ENCODE measurements around the gene ZNF140.
A peak's percentile ranks its signal among the peaks of the same experiment; 100 is the strongest.

The ZNF140 gene

DNA sequence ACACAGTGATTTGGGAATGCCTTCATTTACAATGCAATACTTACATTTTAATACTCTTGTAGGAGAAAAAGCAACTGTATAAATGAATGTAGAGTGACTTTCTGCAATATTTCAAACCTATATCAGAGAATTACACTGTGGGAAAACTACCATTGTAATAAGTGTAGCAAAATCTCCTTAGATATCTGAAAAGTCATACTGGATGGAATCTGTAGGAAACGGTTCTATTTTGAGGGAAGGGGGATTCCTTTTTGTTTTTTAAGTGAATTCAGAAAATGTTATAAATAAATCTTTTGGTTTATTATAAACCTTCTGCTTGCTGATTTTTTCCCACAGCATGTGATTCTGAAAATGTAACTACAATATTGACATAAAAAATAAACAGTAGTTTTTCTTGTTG lies 26.4 kb downstream of the ZNF140 start:
- peaks cover 72% of the 10 kb centered on the region for H3K36me3 Mint-ChIP-seq
- H3K27me3 Mint-ChIP-seq, result no peaks in the 10 kb centered on the region
- no peak overlapping the region for H3K27ac Mint-ChIP-seq
- H3K9me3 Mint-ChIP-seq, result peaks cover 17% of the 10 kb centered on the region
- no peak overlapping the region for H3K4me3 Mint-ChIP-seq
- peaks cover 4% of the 10 kb centered on the region for H3K4me1 Mint-ChIP-seq

DNA sequence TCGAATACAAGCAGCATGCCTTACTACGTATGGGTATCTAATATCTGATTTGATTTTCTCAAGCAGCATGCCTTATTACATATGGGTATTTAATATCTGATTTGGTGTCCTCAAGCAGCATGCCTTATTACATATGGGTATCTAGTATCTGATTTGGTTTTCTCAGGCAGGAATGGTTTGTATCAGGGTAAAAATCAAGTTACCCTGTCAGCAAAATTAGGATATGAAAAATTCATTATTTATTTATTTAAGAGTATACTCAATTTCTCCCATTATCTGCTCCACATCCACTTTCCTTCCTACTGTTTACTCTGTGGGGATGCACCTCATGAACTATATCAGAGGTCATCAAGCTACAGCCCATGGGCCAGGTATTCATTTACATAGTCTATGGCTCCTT lies 27.4 kb downstream of the ZNF140 start:
- Mint-ChIP-seq H3K4me3 (no peak overlapping the region), H3K27me3 (no peaks in the 10 kb centered on the region), H3K9me3 (peaks cover 17% of the 10 kb centered on the region), H3K36me3 (peaks cover 69% of the 10 kb centered on the region), H3K27ac (no peak overlapping the region), H3K4me1 (peaks cover 4% of the 10 kb centered on the region)

DNA sequence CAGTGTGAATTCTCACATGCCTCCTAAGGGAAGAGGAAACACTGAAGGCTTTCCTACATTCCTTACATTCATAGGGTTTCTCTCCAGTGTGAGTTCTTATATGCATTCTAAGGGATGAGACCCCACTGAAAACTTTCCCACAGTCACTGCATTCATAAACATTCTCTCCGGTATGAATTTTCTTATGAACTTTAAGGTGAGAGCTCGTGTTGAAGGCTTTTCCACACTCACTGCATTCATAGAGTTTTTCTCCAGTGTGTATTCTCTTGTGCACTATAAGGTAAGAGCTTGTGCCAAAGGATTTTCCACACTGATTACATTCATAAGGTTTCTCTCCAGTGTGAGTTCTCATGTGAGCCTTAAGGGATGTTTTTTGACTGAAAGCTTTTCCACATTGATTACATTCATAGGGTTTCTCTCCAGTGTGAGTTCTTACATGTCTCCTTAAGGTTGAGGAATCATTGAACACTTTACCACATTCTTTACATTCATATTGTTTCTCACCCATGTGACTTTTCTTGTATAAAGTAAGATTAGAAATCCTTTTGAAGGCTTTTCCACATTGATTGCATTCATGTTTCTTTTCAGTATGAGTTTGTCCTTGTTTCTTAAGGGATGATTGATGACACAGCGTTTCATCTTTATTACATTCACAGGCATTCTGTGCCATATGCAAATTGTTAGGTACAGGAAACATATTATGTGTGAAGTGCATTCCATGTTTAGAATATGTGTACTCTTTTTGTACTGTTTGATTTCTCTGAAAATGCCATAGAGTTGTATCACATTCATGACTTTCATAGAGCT lies 39.9 kb downstream of the ZNF140 start:
- no peak overlapping the region for H3K4me3 Mint-ChIP-seq
- H3K27me3 Mint-ChIP-seq, result no peaks in the 10 kb centered on the region
- peaks cover 62% of the 10 kb centered on the region for H3K36me3 Mint-ChIP-seq
- peaks cover 13% of the 10 kb centered on the region for H3K9me3 Mint-ChIP-seq
- no peaks in the 10 kb centered on the region for H3K4me1 Mint-ChIP-seq
- H3K27ac Mint-ChIP-seq, result no peak overlapping the region

DNA sequence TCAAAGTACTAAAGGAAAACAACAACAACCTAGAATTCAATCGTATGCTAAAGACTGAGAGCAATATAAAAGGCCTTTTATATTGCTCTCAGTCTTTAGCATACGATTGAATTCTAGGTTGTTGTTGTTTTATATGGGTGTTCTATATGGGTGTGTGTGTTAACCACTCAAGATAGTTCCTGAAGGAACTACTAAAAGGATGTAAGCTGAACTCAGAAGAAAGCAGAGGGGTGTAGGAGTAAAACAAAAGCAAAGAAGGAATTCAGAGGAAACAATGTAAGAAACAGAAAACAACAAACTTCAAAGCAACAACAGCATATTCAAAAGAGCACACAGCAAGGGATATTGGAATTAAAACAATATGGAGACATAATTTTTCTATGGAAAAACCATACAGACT lies 44.0 kb downstream of the ZNF140 start:
- H3K4me3 Mint-ChIP-seq, result no peak overlapping the region
- H3K9me3 Mint-ChIP-seq, result peaks cover 12% of the 10 kb centered on the region
- no peaks in the 10 kb centered on the region for H3K27me3 Mint-ChIP-seq
- H3K36me3 Mint-ChIP-seq, result peaks cover 56% of the 10 kb centered on the region
- H3K27ac Mint-ChIP-seq, result no peak overlapping the region
- H3K4me1 Mint-ChIP-seq, result peaks cover 14% of the 10 kb centered on the region

DNA sequence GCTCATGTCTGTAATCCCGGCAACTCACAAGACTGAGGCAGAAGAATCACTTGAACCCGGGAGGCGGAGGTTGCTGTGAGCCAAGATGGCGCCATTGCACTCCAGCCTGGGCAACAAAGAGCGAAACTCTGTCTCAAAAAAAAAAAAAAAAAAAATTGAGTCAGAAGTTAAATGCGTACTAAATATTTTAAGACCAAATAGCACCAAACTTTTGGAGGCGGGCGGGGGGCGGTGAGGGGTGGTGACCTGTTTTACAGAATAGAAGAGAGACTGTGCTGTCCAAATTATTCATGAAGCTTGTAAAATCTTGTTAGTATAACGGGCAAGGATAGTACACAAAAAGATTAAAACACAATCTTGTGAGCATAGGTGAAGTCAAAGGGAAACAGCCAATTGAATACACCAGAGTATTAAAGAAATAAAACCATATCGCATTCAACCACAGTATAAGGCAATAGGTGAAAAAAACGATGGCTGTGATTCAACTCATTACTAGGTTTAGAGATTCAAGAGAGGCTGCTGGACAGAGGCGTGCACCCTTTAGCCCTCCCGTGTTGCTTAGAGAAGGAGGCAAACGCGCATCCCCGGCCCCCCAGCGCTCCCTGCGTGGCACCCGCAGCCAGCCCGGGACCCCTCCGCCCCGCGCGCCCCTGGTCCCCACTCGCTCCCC lies 48.8 kb downstream of the ZNF140 start:
- H3K4me1 Mint-ChIP-seq, result peaks cover 28% of the 10 kb centered on the region
- H3K27me3 Mint-ChIP-seq, result no peaks in the 10 kb centered on the region
- H3K36me3 Mint-ChIP-seq, result peaks cover 52% of the 10 kb centered on the region
- peak overlapping the region; percentile 94 for H3K4me3 Mint-ChIP-seq
- H3K27ac Mint-ChIP-seq, result peak overlapping the region; percentile 65
- H3K9me3 Mint-ChIP-seq, result peaks cover 20% of the 10 kb centered on the region

DNA sequence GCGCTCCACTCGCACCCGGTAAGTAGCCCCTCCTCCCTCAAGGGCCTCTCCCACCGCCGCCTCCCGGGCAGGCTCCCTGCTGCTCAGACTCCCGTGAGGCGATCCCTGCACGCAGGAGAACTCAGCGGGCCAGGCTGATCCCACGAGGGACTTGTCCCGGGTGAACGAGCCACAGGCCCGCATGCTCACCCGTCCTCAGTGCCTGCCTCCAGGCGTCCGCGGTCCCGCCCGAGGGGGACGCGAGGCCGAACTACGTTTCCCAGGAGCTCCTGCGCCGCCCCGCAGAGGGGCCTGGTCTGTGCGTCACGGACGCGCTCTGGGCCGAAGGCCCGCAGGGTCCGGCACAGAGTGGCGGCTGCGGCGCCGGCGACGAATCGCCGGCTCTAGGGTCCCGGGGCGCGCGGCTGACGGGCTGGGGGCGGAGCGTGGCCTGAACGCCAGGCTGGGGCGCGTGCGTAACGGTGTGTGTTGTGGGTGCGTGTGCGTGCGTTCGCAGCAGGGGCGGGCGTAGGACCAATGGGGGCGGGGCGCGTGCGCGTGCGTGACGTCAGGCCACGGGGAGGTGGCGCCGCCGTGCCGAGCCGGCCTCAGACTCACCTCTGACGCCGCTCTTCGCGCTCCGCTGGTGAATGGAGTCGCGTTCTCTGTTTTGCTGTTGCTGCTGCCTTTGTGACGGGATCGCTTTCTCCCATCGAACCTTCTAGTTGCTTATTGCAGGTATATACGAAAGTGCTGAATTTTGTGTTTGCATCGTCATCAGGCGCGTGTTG lies 49.5 kb downstream of the ZNF140 start, which contains the start of the genes ZNF10 and ZNF891:
Gene ZNF10, plus strand, starts transcription at position 590 of the 770 bp plus-strand sequence. CDS start 13,866 bp downstream, outside the sequence.
Gene ZNF891, minus strand, starts transcription at position 237 of the 770 bp plus-strand sequence. CDS start 8,356 bp downstream, outside the sequence.
- Mint-ChIP-seq H3K4me3 (peak within 1 kb of the TSS; percentile 94), H3K27me3 (no peaks in the 10 kb centered on the region), H3K4me1 (peaks cover 28% of the 10 kb centered on the region), H3K27ac (peak within 1 kb of the TSS; percentile 95), H3K9me3 (peaks cover 23% of the 10 kb centered on the region), H3K36me3 (peaks cover 54% of the 10 kb centered on the region)

DNA sequence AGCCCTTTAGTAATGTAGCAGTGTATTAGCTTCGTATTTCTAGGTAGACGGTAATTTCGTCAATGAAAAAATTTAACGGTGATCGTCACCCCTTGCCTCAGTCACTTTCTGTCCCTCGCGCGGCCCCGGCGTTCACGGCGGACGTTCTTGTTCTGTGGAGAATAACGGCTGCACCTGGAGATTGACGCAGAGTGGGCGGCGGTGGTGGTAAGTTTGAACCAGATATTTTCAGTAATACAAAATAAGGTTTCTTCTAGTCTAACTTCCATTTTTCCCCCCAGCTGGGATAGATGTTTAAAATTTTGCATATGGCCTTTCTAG lies 50.0 kb downstream of the ZNF140 start:
- no peaks in the 10 kb centered on the region for H3K27me3 Mint-ChIP-seq
- H3K27ac Mint-ChIP-seq, result peak overlapping the region; percentile 95
- H3K36me3 Mint-ChIP-seq, result peaks cover 55% of the 10 kb centered on the region
- H3K9me3 Mint-ChIP-seq, result peaks cover 29% of the 10 kb centered on the region
- H3K4me3 Mint-ChIP-seq, result peak overlapping the region; percentile 94
- H3K4me1 Mint-ChIP-seq, result peaks cover 28% of the 10 kb centered on the region

DNA sequence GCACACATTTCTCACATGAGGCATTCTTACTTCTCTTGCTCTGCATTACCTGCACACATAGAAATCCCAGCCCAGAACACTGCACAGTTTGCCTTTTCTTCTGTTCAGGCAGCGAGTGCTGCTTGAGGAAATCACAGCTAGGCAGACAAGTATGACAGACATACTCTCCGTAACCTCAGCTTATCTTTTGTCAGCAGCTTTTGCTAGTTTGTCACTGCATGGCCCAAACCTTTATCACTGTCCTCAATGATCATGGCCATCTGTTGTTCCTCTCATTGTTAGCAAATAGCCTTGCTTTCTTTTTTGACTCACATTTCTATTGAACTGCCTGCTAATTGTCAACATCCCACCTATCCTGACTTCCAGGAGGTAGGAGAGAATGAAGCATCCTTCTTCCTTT lies 55.0 kb downstream of the ZNF140 start:
- Mint-ChIP-seq H3K36me3 (peaks cover 72% of the 10 kb centered on the region), H3K9me3 (peaks cover 52% of the 10 kb centered on the region), H3K27ac (no peak overlapping the region), H3K27me3 (no peaks in the 10 kb centered on the region), H3K4me1 (peaks cover 17% of the 10 kb centered on the region), H3K4me3 (no peak overlapping the region)

DNA sequence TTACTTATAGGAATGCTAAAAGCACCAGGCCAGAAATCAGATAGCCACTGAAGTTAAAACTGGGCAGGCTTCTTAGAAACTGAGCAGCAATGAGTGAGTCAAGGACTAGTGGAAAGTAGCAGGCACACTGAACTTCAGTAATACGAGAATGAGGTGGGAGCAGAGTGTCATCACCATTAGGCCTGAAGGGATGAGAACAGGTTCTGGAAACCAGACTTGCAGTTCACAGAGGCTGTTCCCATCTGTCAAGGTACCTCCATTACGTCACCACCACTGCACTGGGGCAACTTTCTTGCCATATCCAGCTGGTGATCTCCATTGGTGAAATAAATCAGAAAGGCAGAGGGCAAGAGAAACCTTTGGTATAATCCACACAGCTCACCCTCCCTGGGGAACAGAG lies 65.3 kb downstream of the ZNF140 start:
- Mint-ChIP-seq H3K9me3 (peaks cover 26% of the 10 kb centered on the region), H3K27me3 (no peaks in the 10 kb centered on the region), H3K27ac (no peak overlapping the region), H3K4me3 (no peak overlapping the region), H3K4me1 (no peaks in the 10 kb centered on the region), H3K36me3 (peaks cover 70% of the 10 kb centered on the region)

DNA sequence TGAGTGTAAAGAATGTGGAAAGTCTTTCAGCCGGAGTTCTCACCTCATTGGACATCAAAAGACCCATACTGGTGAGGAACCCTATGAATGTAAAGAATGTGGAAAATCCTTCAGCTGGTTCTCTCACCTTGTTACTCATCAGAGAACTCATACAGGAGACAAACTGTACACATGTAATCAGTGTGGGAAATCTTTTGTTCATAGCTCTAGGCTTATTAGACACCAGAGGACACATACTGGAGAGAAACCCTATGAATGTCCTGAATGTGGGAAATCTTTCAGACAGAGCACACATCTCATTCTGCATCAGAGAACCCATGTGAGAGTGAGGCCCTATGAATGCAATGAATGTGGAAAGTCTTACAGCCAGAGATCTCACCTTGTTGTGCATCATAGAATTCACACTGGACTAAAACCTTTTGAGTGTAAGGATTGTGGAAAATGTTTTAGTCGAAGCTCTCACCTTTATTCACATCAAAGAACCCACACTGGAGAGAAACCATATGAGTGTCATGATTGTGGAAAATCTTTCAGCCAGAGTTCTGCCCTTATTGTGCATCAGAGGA lies 75.5 kb downstream of the ZNF140 start:
- Mint-ChIP-seq H3K27me3 (no peaks in the 10 kb centered on the region), H3K4me3 (no peak overlapping the region), H3K27ac (no peak overlapping the region), H3K9me3 (peaks cover 41% of the 10 kb centered on the region), H3K4me1 (no peaks in the 10 kb centered on the region), H3K36me3 (peaks cover 75% of the 10 kb centered on the region)
